Lower leg skin (tissue), 3 donors: ENCODE measurements around the gene PCSK6.

ENCODE experiments used
- POLR2A ChIP-seq, 2 donors: fragments of 450-650 bp; IDR thresholded peaks; one replicate each; pipeline ENCODE4 v1.6.1; 2016 to 2017; ENCODE audit warnings: antibody characterized with exemption in 2 of 2, mild to moderate bottlenecking in 1 of 2, moderate library complexity in 1 of 2
- TF ChIP-seq, protein P1 (sequence below), 3 donors: fragments of 450-650 bp; IDR thresholded peaks; one replicate each; pipeline ENCODE4 v1.5.1; 2016; ENCODE audit warnings: antibody characterized with exemption in 3 of 3, mild to moderate bottlenecking in 3 of 3, moderate library complexity in 2 of 3

DNA sequence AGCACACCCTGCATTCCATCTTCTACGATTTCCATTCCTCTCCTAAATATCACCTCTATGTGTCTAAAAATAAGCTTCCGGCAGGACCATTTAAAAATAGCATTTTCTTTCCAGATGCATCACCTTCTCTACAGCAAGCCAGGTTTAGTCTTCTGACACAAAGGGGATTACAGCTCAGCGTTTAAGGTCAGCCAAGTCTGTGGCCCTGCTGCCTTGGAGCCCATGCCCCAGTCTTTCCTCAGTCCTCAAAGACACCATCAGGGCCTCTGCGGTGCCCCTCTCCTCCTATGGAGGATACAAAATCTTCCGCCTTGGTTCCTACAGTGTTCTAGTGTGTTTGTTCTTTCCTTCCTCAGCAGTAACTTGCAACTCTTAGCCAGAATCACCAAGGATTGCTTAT, 216.0 kb downstream of the PCSK6 start:
- TF ChIP-seq POLR2A (IDR thresholded peaks at IDR 0.05), result no peak
- TF ChIP-seq, protein P1, sequence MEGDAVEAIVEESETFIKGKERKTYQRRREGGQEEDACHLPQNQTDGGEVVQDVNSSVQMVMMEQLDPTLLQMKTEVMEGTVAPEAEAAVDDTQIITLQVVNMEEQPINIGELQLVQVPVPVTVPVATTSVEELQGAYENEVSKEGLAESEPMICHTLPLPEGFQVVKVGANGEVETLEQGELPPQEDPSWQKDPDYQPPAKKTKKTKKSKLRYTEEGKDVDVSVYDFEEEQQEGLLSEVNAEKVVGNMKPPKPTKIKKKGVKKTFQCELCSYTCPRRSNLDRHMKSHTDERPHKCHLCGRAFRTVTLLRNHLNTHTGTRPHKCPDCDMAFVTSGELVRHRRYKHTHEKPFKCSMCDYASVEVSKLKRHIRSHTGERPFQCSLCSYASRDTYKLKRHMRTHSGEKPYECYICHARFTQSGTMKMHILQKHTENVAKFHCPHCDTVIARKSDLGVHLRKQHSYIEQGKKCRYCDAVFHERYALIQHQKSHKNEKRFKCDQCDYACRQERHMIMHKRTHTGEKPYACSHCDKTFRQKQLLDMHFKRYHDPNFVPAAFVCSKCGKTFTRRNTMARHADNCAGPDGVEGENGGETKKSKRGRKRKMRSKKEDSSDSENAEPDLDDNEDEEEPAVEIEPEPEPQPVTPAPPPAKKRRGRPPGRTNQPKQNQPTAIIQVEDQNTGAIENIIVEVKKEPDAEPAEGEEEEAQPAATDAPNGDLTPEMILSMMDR (IDR thresholded peaks at IDR 0.05), result no peak
